ENCODE data around the gene OSBPL3. TPM values are rescaled to one million over a fixed set of nuclear protein-coding genes. Genes with fewer than 3 reads are reported as not detected.

Gene OSBPL3
- total and polyA plus RNA-seq, 2 donors from 2014 or later = 8.6 to 40.5 TPM

- FAIRE-seq (no peak), DNase-seq (no peak)
- H3K9me3 ChIP-seq (ENCODE audit: control insufficient read depth in 2 of 3, insufficient read depth in 1 of 3, low read length in 3 of 3) = no peaks in the 10 kb centered on the region
- H3K36me3 ChIP-seq (ENCODE audit: control insufficient read depth in 2 of 3, insufficient read depth in 3 of 3, low read length in 3 of 3) = peaks cover 0 to 2% (median 0%) of the 10 kb centered on the region in 3 donors
- no peaks in the 10 kb centered on the region for H3K27me3 ChIP-seq (ENCODE audit: control insufficient read depth, insufficient read depth, low read length)
- intact Hi-C loops (cut with DNase I) = no loop called here
- H3K9ac ChIP-seq (ENCODE audit: low read length in 3 of 3) = no peak overlapping the region
- H3K27ac ChIP-seq (ENCODE audit: low read depth in 2 of 2, low read length in 2 of 2) = no peak overlapping the region
- no peaks in the 10 kb centered on the region for H3K4me1 ChIP-seq (ENCODE audit: control insufficient read depth in 2 of 3, insufficient read depth in 2 of 3, low read depth in 1 of 3, low read length in 3 of 3)
- no peak for TF ChIP-seq CTCF (IDR thresholded peaks at IDR 0.05; ENCODE audit: borderline replicate concordance, extremely low read depth, insufficient read depth)
- H3K4me3 ChIP-seq (ENCODE audit: low read length in 3 of 3) = no peak overlapping the region
Measured at GRCh38 chr7:24842029-24842428, 137.9 kb downstream of the OSBPL3 start.

DNA sequence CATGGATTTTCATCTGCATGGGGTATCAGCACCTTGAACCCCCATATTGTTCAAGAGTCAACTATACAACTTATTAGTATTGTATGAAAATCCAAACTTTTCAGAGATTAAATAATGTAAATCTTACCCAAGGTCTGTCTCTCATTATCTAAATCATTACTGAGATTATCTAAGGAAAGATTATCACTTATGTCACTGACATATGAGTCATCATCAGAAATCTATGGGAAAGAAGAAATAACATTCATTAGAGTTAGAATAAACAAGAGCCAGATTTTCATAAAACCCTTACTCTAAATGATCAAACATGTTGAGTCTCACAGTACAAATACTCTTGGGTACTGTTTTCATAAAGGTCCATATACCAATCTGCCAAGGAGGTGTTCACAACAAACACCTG is 139.4 kb downstream of the OSBPL3 start:
- H3K36me3 ChIP-seq (ENCODE audit: control insufficient read depth in 2 of 3, insufficient read depth in 3 of 3, low read length in 3 of 3) = peaks cover 0 to 2% (median 0%) of the 10 kb centered on the region in 3 donors
- no peak overlapping the region for H3K4me3 ChIP-seq (ENCODE audit: low read length in 3 of 3)
- TF ChIP-seq CTCF (IDR thresholded peaks at IDR 0.05; ENCODE audit: borderline replicate concordance, extremely low read depth, insufficient read depth) = no peak
- no peaks in the 10 kb centered on the region for H3K9me3 ChIP-seq (ENCODE audit: control insufficient read depth in 2 of 3, insufficient read depth in 1 of 3, low read length in 3 of 3)
- FAIRE-seq = no peak
- no peaks in the 10 kb centered on the region for H3K27me3 ChIP-seq (ENCODE audit: control insufficient read depth, insufficient read depth, low read length)
- DNase-seq = no peak
- H3K9ac ChIP-seq (ENCODE audit: low read length in 3 of 3) = no peak overlapping the region
- no peak overlapping the region for H3K27ac ChIP-seq (ENCODE audit: low read depth in 2 of 2, low read length in 2 of 2)
- no peaks in the 10 kb centered on the region for H3K4me1 ChIP-seq (ENCODE audit: control insufficient read depth in 2 of 3, insufficient read depth in 2 of 3, low read depth in 1 of 3, low read length in 3 of 3)
- intact Hi-C loops (cut with DNase I) = no loop called here

DNA sequence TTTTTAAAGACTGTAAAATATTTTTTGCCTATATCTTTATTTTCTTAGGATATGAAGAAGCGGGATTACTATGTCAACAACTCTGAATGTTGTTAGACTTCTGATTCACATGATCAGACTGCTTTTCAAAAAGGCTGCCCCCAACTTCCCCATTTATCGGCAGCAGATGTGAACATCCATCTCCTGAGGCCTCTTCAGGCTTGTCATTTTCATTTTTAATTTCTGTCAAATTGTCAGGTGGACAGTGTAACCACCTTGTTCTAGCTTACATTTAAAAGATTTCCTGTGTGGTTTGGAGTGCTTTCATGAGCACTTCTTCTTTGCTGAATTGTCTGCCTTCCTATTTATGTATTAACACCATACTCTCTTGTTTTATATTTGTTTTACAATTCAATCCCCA is 143.9 kb downstream of the OSBPL3 start:
- H3K27me3 ChIP-seq (ENCODE audit: control insufficient read depth, insufficient read depth, low read length) = no peaks in the 10 kb centered on the region
- no peaks in the 10 kb centered on the region for H3K4me1 ChIP-seq (ENCODE audit: control insufficient read depth in 2 of 3, insufficient read depth in 2 of 3, low read depth in 1 of 3, low read length in 3 of 3)
- FAIRE-seq = no peak
- no peak overlapping the region for H3K9ac ChIP-seq (ENCODE audit: low read length in 3 of 3)
- no peaks in the 10 kb centered on the region for H3K9me3 ChIP-seq (ENCODE audit: control insufficient read depth in 2 of 3, insufficient read depth in 1 of 3, low read length in 3 of 3)
- intact Hi-C loops (cut with DNase I) = no loop called here
- TF ChIP-seq CTCF (IDR thresholded peaks at IDR 0.05; ENCODE audit: borderline replicate concordance, extremely low read depth, insufficient read depth) = no peak
- peaks cover 0 to 2% (median 0%) of the 10 kb centered on the region in 3 donors for H3K36me3 ChIP-seq (ENCODE audit: control insufficient read depth in 2 of 3, insufficient read depth in 3 of 3, low read length in 3 of 3)
- H3K27ac ChIP-seq (ENCODE audit: low read depth in 2 of 2, low read length in 2 of 2) = no peak overlapping the region
- H3K4me3 ChIP-seq (ENCODE audit: low read length in 3 of 3) = no peak overlapping the region
- no peak for DNase-seq

- Histone ChIP-seq H3K4me3 (ENCODE audit: low read length in 3 of 3) (no peak overlapping the region), H3K9me3 (ENCODE audit: control insufficient read depth in 2 of 3, insufficient read depth in 1 of 3, low read length in 3 of 3) (no peaks in the 10 kb centered on the region), H3K27me3 (ENCODE audit: control insufficient read depth, insufficient read depth, low read length) (no peaks in the 10 kb centered on the region), H3K36me3 (ENCODE audit: control insufficient read depth in 2 of 3, insufficient read depth in 3 of 3, low read length in 3 of 3) (peaks cover 0 to 2% (median 0%) of the 10 kb centered on the region in 3 donors), H3K27ac (ENCODE audit: low read depth in 2 of 2, low read length in 2 of 2) (no peak overlapping the region), H3K4me1 (ENCODE audit: control insufficient read depth in 2 of 3, insufficient read depth in 2 of 3, low read depth in 1 of 3, low read length in 3 of 3) (no peaks in the 10 kb centered on the region), H3K9ac (ENCODE audit: low read length in 3 of 3) (no peak overlapping the region)
- no peak for DNase-seq
- FAIRE-seq = no peak
- no peak for TF ChIP-seq CTCF (IDR thresholded peaks at IDR 0.05; ENCODE audit: borderline replicate concordance, extremely low read depth, insufficient read depth)
- intact Hi-C loops (cut with DNase I) = no loop called here
Measured at GRCh38 chr7:24835643-24836042, 144.3 kb downstream of the OSBPL3 start.

Data from kidney (tissue), 14 donors.